D721Med (cell line): Measurements from ENCODE around the gene KIF1A.

ENCODE experiments used
- DNase-seq: peaks from one replicate; pipeline ENCODE4 v3.0.0; 2011; ENCODE audit warnings: low spot score; ENCODE audit not compliant: insufficient read length
- FAIRE-seq: peaks from 2 replicates; lab custom pipeline; 2011; peaks lifted over from hg19 to GRCh38; lab: Jason Lieb, UNC
- CTCF ChIP-seq: IDR thresholded peaks from 2 replicates; pipeline ENCODE4 v1.5.1; 2012; ENCODE audit warnings: mild to moderate bottlenecking, control low read depth; ENCODE audit not compliant: insufficient read depth; ENCODE audit errors: missing control alignments

The KIF1A gene

GRCh38 chr2:240727439-240727838 lies 92.6 kb downstream of the KIF1A start:
- no peak for DNase-seq
- no peak for TF ChIP-seq CTCF
- FAIRE-seq = no peak

GRCh38 chr2:240726876-240727275 lies 93.1 kb downstream of the KIF1A start:
- TF ChIP-seq CTCF = no peak
- DNase-seq (no peak), FAIRE-seq (no peak)

GRCh38 chr2:240725671-240726070 lies 94.3 kb downstream of the KIF1A start:
- FAIRE-seq (no peak), DNase-seq (no peak)
- no peak for TF ChIP-seq CTCF

DNA sequence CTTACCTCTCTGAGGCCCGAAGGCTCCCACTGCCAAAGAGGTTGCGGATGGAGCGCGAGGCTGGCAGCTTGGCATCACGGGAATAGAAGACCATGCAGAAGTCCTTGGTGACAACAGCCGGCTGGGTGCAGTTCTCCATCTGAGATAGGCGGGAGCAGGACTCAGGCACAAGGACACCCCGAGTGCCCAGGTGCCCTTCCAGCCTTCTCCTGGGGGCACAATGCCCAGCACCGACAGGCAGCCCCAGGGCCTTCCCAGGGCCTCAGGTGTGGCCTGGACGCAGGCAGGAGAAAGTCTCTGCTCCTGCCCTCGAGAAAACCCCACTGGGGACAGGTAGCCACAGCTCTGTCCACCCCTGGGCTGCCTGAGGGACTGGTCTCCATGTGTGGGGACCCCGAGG lies 94.8 kb downstream of the KIF1A start:
- FAIRE-seq = no peak
- no peak for TF ChIP-seq CTCF

DNA sequence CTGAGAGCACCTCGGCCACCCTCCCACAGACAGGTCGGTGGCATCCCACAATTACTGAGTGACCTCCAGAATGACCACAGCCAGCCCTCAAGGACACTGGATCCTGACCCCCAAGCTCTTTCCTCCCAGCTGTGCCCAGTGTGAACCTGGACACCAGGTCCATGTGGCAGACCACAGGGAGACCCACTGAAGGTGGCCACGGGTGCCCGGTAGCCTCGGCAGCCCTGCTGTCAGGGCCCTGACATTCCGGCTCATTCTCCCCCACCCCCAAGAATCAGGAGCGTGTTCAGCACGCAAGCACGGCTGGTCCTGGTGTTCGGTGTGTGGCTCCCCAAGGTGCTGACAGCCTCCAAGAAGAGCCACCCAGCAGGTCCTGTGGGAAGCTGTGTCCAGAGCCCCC lies 95.6 kb downstream of the KIF1A start:
- FAIRE-seq (no peak), DNase-seq (no peak)
- no peak for TF ChIP-seq CTCF

More for the DNA sequence above, 94.8 kb downstream of the KIF1A start:
- DNase-seq = no peak

DNA sequence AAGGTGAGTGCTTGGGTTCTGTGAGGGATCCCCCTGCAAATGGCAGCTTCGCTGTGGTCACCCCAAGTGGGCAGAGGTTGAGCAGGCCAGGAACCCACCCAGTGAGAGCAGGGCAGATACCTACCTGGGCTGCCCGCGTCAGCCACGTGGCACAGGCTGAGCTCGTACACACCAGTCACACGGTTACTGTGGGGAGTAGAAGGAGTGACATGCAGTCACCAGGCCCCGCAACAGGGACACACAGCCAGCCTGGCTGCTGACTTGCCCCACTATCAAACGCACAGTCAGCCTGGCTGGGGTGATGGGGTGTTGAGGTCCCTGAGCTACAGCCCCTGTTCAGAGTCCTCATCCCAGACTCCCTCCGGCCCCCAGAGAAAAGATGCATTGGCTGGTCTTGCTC lies 96.2 kb downstream of the KIF1A start:
- no peak for TF ChIP-seq CTCF
- FAIRE-seq = no peak

GRCh38 chr2:240722796-240723735 lies 97.0 kb downstream of the KIF1A start:
- FAIRE-seq (no peak), DNase-seq (no peak)
- TF ChIP-seq CTCF = no peak

More for the DNA sequence above, 96.2 kb downstream of the KIF1A start:
- no peak for DNase-seq
